H9 (cell line): ENCODE data around the gene FASLG. TPM values are rescaled to one million over a fixed set of nuclear protein-coding genes. Genes with fewer than 3 reads are reported as not detected.

ENCODE experiments used
- DNase-seq: peaks from one replicate; pipeline ENCODE4 v3.0.0-alpha.2; 2017
- H2AFZ ChIP-seq: one replicate; pipeline ENCODE4 v1.6.1; 2013; ENCODE audit warnings: mild to moderate bottlenecking, low read length, control low read depth, moderate library complexity
- H2AK5ac ChIP-seq: 2 replicates; pipeline ENCODE4 v1.6.1; 2013; ENCODE audit warnings: low read length, control low read depth, mixed read lengths; ENCODE audit not compliant: insufficient read length
- H2BK120ac ChIP-seq: one replicate; pipeline ENCODE4 v1.6.1; 2013; ENCODE audit warnings: low read depth, mild to moderate bottlenecking, low read length, control low read depth, inconsistent platforms; ENCODE audit not compliant: poor library complexity, severe bottlenecking
- H2BK12ac ChIP-seq: 2 replicates; pipeline ENCODE4 v1.6.1; 2013; ENCODE audit warnings: low read length, control low read depth, mixed read lengths, low read depth; ENCODE audit not compliant: insufficient read length
- H2BK15ac ChIP-seq: 2 replicates; pipeline ENCODE4 v1.6.1; 2013; ENCODE audit warnings: low read depth, low read length, control low read depth
- H2BK20ac ChIP-seq: one replicate; pipeline ENCODE4 v1.6.1; 2013; ENCODE audit warnings: low read depth, mild to moderate bottlenecking, low read length, control low read depth, inconsistent platforms; ENCODE audit not compliant: poor library complexity, severe bottlenecking
- H2BK5ac ChIP-seq: 2 replicates; pipeline ENCODE4 v1.6.1; 2013; ENCODE audit warnings: low read length, control low read depth, mixed read lengths; ENCODE audit not compliant: insufficient read length
- H3K14ac ChIP-seq: 2 replicates; pipeline ENCODE4 v1.6.1; 2013; ENCODE audit warnings: low read length, control low read depth; ENCODE audit not compliant: insufficient read depth
- H3K18ac ChIP-seq: 2 replicates; pipeline ENCODE4 v1.6.1; 2013; ENCODE audit warnings: low read depth, mild to moderate bottlenecking, mixed read lengths, low read length, control low read depth; ENCODE audit not compliant: insufficient read length
- H3K23ac ChIP-seq: 2 replicates; pipeline ENCODE4 v1.6.1; 2013; ENCODE audit warnings: low read length, control low read depth, mixed read lengths, low read depth; ENCODE audit not compliant: insufficient read length
- H3K23me2 ChIP-seq: 2 replicates; pipeline ENCODE4 v1.6.1; 2013; ENCODE audit warnings: low read depth, mild to moderate bottlenecking, mixed read lengths, low read length, control low read depth; ENCODE audit not compliant: insufficient read length, poor library complexity, severe bottlenecking
- H3K27ac ChIP-seq: 2 replicates; pipeline ENCODE4 v1.5.1; 2013; ENCODE audit warnings: low read length, control low read depth, mixed read lengths, low read depth; ENCODE audit not compliant: insufficient read length
- H3K27me3 ChIP-seq: 2 replicates; pipeline ENCODE4 v1.6.1; 2013; ENCODE audit warnings: low read length, control low read depth, inconsistent platforms; ENCODE audit not compliant: insufficient read depth
- H3K4ac ChIP-seq: 2 replicates; pipeline ENCODE4 v1.6.1; 2013; ENCODE audit warnings: low read depth, mild to moderate bottlenecking, control low read depth, inconsistent platforms, low read length, moderate library complexity
- H3K4me1 ChIP-seq: 2 replicates; pipeline ENCODE4 v1.6.1; 2013; ENCODE audit warnings: low read length, control low read depth, inconsistent platforms; ENCODE audit not compliant: insufficient read depth
- H3K4me2 ChIP-seq: 2 replicates; pipeline ENCODE4 v1.6.1; 2013; ENCODE audit warnings: low read length, control low read depth, mixed read lengths; ENCODE audit not compliant: insufficient read length, insufficient read depth
- H3K56ac ChIP-seq: 2 replicates; pipeline ENCODE4 v1.6.1; 2013; ENCODE audit warnings: low read depth, mild to moderate bottlenecking, mixed read lengths, low read length, control low read depth; ENCODE audit not compliant: insufficient read length
- H3K79me1 ChIP-seq: 2 replicates; pipeline ENCODE4 v1.6.1; 2013; ENCODE audit warnings: low read depth, mild to moderate bottlenecking, moderate library complexity, low read length, control low read depth, inconsistent platforms; ENCODE audit not compliant: insufficient read depth, poor library complexity, severe bottlenecking
- H3K79me2 ChIP-seq: 2 replicates; pipeline ENCODE4 v1.6.1; 2013; ENCODE audit warnings: low read length, control low read depth, inconsistent platforms; ENCODE audit not compliant: insufficient read depth
- H3K9ac ChIP-seq: 2 replicates; pipeline ENCODE4 v1.6.1; 2013; ENCODE audit warnings: low read length, control low read depth, mixed read lengths; ENCODE audit not compliant: insufficient read length; ENCODE audit errors: extremely low read depth
- H3K9me3 ChIP-seq: one replicate; pipeline ENCODE4 v1.6.1; 2013; ENCODE audit warnings: low read depth, low read length, inconsistent platforms; ENCODE audit not compliant: control insufficient read depth
- H3T11ph ChIP-seq: one replicate; pipeline ENCODE4 v1.6.1; 2013; ENCODE audit warnings: mild to moderate bottlenecking, low read length, control low read depth, inconsistent platforms
- H4K20me1 ChIP-seq: one replicate; pipeline ENCODE4 v1.6.1; 2013; ENCODE audit not compliant: control insufficient read depth, insufficient read length, insufficient read depth
- H4K5ac ChIP-seq: 2 replicates; pipeline ENCODE4 v1.6.1; 2013; ENCODE audit warnings: low read depth, mild to moderate bottlenecking, mixed read lengths, low read length, control low read depth; ENCODE audit not compliant: insufficient read length
- H4K8ac ChIP-seq: replicated peaks from 2 replicates; pipeline ENCODE4 v1.6.1; 2013; ENCODE audit warnings: low read length, control low read depth, mixed read lengths, low read depth; ENCODE audit not compliant: insufficient read length
- H4K91ac ChIP-seq: 2 replicates; pipeline ENCODE4 v1.6.1; 2013; ENCODE audit warnings: low read depth, mild to moderate bottlenecking, moderate library complexity, mixed read lengths, low read length, control low read depth; ENCODE audit not compliant: insufficient read length
- H3K27ac Mint-ChIP-seq, 3 experiments: 2 replicates in 2 of 3; 3 replicates in 1 of 3; pipeline ENCODE4 v1.8.0; 2020 to 2021; ENCODE audit warnings: mixed read lengths in 3 of 3, mild to moderate bottlenecking in 1 of 3, moderate library complexity in 1 of 3
- H3K27me3 Mint-ChIP-seq: 2 replicates; pipeline ENCODE4 v1.8.0; 2021; ENCODE audit warnings: low read depth, mild to moderate bottlenecking, moderate library complexity, mixed read lengths
- H3K36me3 Mint-ChIP-seq, 3 experiments: 2 replicates in 2 of 3; 3 replicates in 1 of 3; pipeline ENCODE4 v1.8.0; 2020 to 2021; ENCODE audit warnings: low read depth in 3 of 3, mixed read lengths in 3 of 3; ENCODE audit not compliant: insufficient read depth in 1 of 3
- H3K4me1 Mint-ChIP-seq, 2 experiments: 2 replicates each; pipeline ENCODE4 v1.8.0; 2020; ENCODE audit warnings: mixed read lengths in 2 of 2
- H3K4me3 Mint-ChIP-seq, 2 experiments: 2 replicates in 1 of 2; 3 replicates in 1 of 2; pipeline ENCODE4 v1.8.0; 2020 to 2021; ENCODE audit warnings: mild to moderate bottlenecking in 2 of 2, mixed read lengths in 2 of 2, moderate library complexity in 1 of 2
- H3K9me3 Mint-ChIP-seq, 2 experiments: 2 replicates in 1 of 2; 3 replicates in 1 of 2; pipeline ENCODE4 v1.8.0; 2020; ENCODE audit warnings: mild to moderate bottlenecking in 2 of 2, mixed read lengths in 2 of 2, moderate library complexity in 1 of 2
- CTCF ChIP-seq: fragments of 200-600 bp; sonication (generic); conservative IDR thresholded peaks from 3 replicates; pipeline ENCODE4 v1.8.0; 2021; ENCODE audit warnings: antibody characterized with exemption, mild to moderate bottlenecking
- WGBS: extraction: QIAGEN DNeasy Blood & Tissue Kit; methylation state at CpG from one replicate; pipeline ENCODE4 v1.1.7; 2013; ENCODE audit warnings: missing lambda C conversion rate, low lambda C conversion rate, mixed read lengths; ENCODE audit not compliant: insufficient read length; ENCODE audit errors: extremely low coverage; 5-methylcytosine and 5-hydroxymethylcytosine counted together
- total RNA-seq: library from RNA; stranded (reverse); gene quantifications from 2 replicates; pipeline ENCODE4 v1.2.1, GENCODE V29; 2021

FASLG gene
- total RNA-seq, 1 experiment from 2014 or later: not detected

GRCh38 chr1:172674831-172675613 lies 16.1 kb downstream of the FASLG start:
- H2BK15ac ChIP-seq: no peak overlapping the region
- H3K79me2 ChIP-seq: no peaks in the 10 kb centered on the region
- no peak overlapping the region for H3K4ac ChIP-seq
- H2AFZ ChIP-seq: no peak overlapping the region
- H3K36me3 Mint-ChIP-seq: no peaks in the 10 kb centered on the region; a peak in 1 of 7 replicates
- H3T11ph ChIP-seq: no peak overlapping the region
- H3K14ac ChIP-seq: no peak overlapping the region
- WGBS: no CpG with 5 or more reads among the region's 4 CpGs
- no peaks in the 10 kb centered on the region for H3K23me2 ChIP-seq
- no peak overlapping the region for H2BK12ac ChIP-seq
- no peak for TF ChIP-seq CTCF
- no peaks in the 10 kb centered on the region for H3K79me1 ChIP-seq
- no peak overlapping the region for H2BK120ac ChIP-seq
- no peak overlapping the region for H3K18ac ChIP-seq
- H3K56ac ChIP-seq: no peak overlapping the region
- no peaks in the 10 kb centered on the region for H3K4me1 ChIP-seq
- no peak overlapping the region for H3K4me2 ChIP-seq
- no peaks in the 10 kb centered on the region for H4K20me1 ChIP-seq
- H3K4me3 Mint-ChIP-seq: no peak overlapping the region
- no peak overlapping the region for H4K8ac ChIP-seq
- no peak overlapping the region for H3K23ac ChIP-seq
- no peak overlapping the region for H3K27ac ChIP-seq
- H3K4me1 Mint-ChIP-seq: peaks cover 19 to 21% of the 10 kb centered on the region in 2 experiments
- no peak overlapping the region for H2BK5ac ChIP-seq
- H4K91ac ChIP-seq: no peak overlapping the region
- H3K27ac Mint-ChIP-seq: no peak overlapping the region
- H3K9me3 Mint-ChIP-seq: no peaks in the 10 kb centered on the region
- H2BK20ac ChIP-seq: no peak overlapping the region
- no peak overlapping the region for H2AK5ac ChIP-seq
- no peaks in the 10 kb centered on the region for H3K27me3 ChIP-seq
- no peak for DNase-seq
- H3K9ac ChIP-seq: no peak overlapping the region
- H4K5ac ChIP-seq: no peak overlapping the region
- no peaks in the 10 kb centered on the region for H3K9me3 ChIP-seq
- H3K27me3 Mint-ChIP-seq: no peaks in the 10 kb centered on the region
